ENCODE measurements around the gene TMEM129.

DNA sequence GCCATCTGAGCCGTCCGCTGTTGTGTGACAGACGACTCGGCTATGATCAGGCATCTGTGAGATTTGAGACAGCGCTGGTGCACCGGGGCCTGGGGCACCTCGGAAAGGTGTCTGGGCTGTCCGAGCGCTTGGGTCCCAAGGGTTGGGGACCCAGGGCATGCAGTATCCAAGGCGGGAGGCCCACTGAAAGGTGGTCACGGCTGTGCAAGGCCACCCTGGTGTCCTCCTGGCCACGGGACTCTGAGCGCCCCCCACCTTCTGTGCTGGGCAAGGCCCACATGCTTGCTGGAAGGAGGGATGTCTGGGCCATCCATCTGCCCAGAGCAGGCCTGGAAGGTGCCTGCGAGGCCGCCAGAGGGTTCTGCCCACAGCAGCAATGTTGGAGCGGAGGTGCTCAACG is 20.1 kb upstream of the TMEM129 start:
- TF ChIP-seq GABPA (IDR thresholded peaks at IDR 0.05; ENCODE audit: low read depth), result no peak
- TF ChIP-seq CREB1 (IDR thresholded peaks at IDR 0.05; ENCODE audit: low read depth), result no peak
- TF ChIP-seq, protein P1, sequence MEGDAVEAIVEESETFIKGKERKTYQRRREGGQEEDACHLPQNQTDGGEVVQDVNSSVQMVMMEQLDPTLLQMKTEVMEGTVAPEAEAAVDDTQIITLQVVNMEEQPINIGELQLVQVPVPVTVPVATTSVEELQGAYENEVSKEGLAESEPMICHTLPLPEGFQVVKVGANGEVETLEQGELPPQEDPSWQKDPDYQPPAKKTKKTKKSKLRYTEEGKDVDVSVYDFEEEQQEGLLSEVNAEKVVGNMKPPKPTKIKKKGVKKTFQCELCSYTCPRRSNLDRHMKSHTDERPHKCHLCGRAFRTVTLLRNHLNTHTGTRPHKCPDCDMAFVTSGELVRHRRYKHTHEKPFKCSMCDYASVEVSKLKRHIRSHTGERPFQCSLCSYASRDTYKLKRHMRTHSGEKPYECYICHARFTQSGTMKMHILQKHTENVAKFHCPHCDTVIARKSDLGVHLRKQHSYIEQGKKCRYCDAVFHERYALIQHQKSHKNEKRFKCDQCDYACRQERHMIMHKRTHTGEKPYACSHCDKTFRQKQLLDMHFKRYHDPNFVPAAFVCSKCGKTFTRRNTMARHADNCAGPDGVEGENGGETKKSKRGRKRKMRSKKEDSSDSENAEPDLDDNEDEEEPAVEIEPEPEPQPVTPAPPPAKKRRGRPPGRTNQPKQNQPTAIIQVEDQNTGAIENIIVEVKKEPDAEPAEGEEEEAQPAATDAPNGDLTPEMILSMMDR (IDR thresholded peaks at IDR 0.05 in 2 of 3, conservative IDR thresholded peaks at IDR 0.05 in 1 of 3; ENCODE audit: control insufficient read depth in 2 of 3, extremely low read depth in 1 of 3, insufficient read depth in 1 of 3, low read depth in 3 of 3, low read length in 3 of 3), result no peak
- TF ChIP-seq, protein P2, sequence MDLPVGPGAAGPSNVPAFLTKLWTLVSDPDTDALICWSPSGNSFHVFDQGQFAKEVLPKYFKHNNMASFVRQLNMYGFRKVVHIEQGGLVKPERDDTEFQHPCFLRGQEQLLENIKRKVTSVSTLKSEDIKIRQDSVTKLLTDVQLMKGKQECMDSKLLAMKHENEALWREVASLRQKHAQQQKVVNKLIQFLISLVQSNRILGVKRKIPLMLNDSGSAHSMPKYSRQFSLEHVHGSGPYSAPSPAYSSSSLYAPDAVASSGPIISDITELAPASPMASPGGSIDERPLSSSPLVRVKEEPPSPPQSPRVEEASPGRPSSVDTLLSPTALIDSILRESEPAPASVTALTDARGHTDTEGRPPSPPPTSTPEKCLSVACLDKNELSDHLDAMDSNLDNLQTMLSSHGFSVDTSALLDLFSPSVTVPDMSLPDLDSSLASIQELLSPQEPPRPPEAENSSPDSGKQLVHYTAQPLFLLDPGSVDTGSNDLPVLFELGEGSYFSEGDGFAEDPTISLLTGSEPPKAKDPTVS (IDR thresholded peaks at IDR 0.05; ENCODE audit: low read depth, low read length), result no peak
- TF ChIP-seq CHD1 (IDR thresholded peaks at IDR 0.05; ENCODE audit: low read depth, low read length), result no peak
- TF ChIP-seq POLR2A (IDR thresholded peaks at IDR 0.05; ENCODE audit: low read depth, low read length), result no peak; the same call in 1 of the 2 replicates
- TF ChIP-seq RAD21 (IDR thresholded peaks at IDR 0.05; ENCODE audit: insufficient read depth, low read depth, low read length), result no peak
- TF ChIP-seq NR2F1 (conservative IDR thresholded peaks at IDR 0.05), result no peak
- TF ChIP-seq RCOR1 (conservative IDR thresholded peaks at IDR 0.05; ENCODE audit: low read depth, low read length), result no peak
- TF ChIP-seq LARP7 (IDR thresholded peaks at IDR 0.05), result no peak
- no peak for TF ChIP-seq CHD2 (IDR thresholded peaks at IDR 0.05; ENCODE audit: borderline replicate concordance, low read depth, low read length)
- TF ChIP-seq JUND (IDR thresholded peaks at IDR 0.05; ENCODE audit: low read depth, low read length), result no peak

Data from GM12878 (cell line).